Right ventricle myocardium superior (tissue), 1 donor: ENCODE data around the gene IP6K2. TPM values are rescaled to one million over a fixed set of nuclear protein-coding genes. Genes with fewer than 3 reads are reported as not detected.

ENCODE experiments used
- ATAC-seq: fragments of 200-7000 bp; cut with Tn5 transposase; one replicate; pipeline ENCODE4 v1.9.1; 2020; ENCODE audit warnings: mild to moderate bottlenecking; ENCODE audit not compliant: poor library complexity
- DNase-seq: peaks from one replicate; pipeline ENCODE4 v3.0.0-alpha.2; 2020
- intact Hi-C: fragments of 100-400 bp; cut with DNase I; formaldehyde crosslinking; loops from one replicate; pipeline ENCODE4 v1.11.2; 2022
- microRNA-seq: library from miRNA; unstranded; fragments of <30 nt; microRNA quantifications from one replicate; pipeline ENCODE4 v1.2.0, GENCODE V29; 2020
- total RNA-seq: library from RNA; stranded (reverse); fragmentation: NEBNext Ultra II Directional; extraction: Animal tissue kit (Norgen Biotek cat#: 25700); gene quantifications from one replicate; pipeline ENCODE4 v1.2.1, GENCODE V29; 2021
- donor health status: DM: no; HTN: yes; CAD: no; lungs with severe emphysema.

The IP6K2 gene
- total RNA-seq, 1 donor from 2014 or later, result 22.7 TPM

DNA sequence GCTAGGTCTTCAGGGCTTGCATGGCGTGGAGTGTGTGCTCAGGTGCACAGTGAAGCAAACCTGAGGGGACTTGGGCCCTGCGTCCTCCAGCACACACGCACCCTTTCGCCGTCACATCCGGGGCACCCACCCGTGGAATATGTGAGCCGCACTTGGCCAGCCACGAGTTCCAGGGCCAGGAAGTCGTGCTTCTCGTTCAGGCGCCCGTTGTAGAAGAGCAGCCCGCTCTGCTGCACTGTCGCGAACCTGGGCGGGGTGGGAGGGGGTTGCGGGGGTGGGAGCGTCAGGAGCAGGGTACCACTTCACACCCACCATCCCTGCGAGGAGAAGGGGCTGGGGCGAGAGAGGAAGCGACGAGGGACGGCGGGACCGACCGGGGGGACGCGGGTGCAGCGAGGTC lies 61.4 kb downstream of the IP6K2 start:
- DNase-seq (no peak), ATAC-seq (no peak)
- intact Hi-C loops, result no loop called here

DNA sequence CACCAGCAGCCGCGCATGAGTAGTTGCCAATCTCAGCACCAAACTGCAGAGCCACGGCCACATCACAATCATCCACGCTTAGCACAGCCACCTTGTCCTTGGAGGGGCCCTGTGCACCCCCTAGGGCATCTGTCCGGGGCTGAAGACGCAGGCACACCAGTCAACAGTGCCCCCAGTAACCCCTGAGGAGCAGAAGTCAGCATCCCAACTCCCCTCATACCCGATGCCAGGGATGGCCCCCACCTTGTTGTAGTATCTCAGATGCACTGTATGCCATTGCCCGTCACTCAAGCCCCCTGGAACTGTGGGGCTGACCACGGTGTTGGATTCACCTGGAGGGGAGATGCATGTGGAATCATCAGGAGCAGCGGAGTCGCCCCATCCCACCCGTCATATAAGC lies 62.0 kb downstream of the IP6K2 start:
- no peak for DNase-seq
- no peak for ATAC-seq
- intact Hi-C loops, result no loop called here

DNA sequence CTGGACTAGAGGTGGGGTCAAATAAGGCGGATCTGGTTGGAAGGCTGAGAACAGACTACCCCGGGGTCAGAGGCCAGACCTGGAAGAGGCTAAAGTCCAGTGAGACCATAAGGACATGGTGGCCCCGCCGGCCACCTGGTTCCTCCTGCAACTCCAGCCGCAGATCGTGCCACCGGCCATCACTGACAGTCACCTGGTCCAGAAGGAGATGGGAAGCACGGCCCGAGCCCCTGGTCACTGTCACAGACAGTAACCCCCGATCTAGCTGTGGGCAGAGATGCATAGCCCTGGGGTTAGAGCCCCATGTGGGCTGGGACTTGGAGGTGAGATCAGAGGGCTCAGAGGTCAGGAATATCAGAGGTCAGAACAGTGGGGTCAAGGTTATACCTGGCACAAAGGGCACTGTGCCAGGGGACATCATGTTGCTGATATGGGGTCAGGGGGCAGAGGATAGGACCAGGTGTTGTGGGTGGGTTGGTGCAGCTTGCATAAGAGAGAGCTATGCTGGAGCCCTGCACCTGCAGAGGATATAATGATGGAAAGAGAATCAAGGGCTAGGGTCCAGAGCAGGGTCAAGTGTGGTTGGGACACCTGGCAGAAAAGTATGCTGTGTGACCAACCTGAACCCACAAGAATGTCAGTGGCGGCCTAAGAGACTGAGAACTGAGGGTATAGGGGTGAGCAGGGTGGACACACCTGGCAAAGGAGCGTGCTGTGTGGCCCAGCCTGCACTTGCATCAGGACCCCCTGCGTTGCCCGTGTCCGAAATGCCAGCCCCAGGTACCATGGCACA lies 63.9 kb downstream of the IP6K2 start:
- ATAC-seq (no peak), DNase-seq (no peak)
- intact Hi-C loops, result no loop called here

DNA sequence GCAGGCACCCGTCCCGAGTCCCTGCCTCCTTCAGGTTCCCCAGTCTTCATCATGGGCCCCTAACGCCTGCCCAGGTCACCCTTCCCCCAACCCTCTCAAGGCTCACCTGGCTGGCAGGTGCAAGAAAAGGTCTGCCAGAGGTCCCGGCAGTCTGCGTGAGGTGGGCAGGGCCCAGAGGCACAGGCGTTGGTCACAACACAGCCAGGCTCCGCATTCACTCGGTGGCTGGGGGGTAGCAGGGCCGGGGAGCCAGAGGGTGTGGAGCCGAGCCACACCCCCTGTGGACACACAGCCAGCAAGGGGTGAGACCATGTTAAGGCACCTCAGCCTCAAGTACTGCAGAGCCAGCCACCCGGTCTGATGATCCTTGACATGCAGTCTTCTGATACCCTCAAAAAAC lies 65.2 kb downstream of the IP6K2 start:
- DNase-seq, result no peak
- no peak for ATAC-seq
- intact Hi-C loops, result no loop called here

DNA sequence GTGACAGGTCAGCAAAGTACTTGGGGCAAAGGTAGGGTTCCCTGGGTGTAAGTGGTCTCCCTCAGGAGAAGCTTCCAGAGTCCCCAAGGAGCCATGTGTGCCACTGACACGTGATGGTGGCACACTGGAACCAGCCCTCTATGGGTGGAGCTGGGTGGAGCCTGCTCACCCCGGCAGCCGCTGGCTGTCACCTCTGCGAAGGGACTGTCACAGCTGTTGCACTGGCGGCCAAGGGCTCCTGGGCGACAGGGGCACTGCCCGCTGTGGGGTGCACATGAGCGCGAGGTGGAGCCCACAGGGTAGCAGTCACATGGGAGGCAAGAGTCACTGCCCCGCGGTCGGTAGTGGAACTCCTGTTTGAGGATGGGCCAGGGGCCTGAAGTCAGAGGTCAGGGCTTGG lies 66.3 kb downstream of the IP6K2 start:
- intact Hi-C loops, result no loop called here
- DNase-seq (no peak), ATAC-seq (no peak)

DNA sequence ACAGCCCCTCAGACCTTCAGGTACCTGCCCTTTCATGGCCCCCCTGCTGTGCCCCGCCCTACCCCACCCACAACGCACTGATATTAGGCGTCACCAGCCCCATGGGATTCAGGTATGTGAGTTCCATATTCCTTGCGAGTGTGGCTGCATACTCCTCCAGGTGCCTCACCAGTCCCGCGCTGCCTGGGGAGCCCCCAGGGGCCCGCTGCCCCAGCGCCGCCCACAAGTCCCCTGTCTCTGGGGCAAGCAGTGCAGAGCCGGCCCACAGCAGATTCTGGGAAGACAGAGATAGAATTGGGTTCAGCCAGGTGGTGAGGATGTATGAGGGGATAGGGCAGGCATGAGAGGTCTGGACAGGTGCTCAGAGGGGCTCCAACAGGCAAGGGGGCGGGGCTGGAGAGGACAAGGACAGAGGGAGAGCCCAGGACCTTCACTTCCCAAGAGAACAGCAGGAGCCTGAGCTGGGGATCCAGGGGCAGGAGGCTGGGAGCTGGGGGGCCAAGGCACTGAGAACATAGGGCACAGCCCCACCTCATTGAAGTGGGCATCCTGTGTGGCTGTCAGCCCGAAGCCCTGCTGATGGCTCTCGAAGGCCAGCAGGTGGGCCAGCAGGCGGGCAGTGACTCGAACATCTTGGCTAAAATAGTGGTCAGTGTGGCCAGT lies 68.7 kb downstream of the IP6K2 start:
- DNase-seq (no peak), ATAC-seq (no peak)
- intact Hi-C loops, result no loop called here

DNA sequence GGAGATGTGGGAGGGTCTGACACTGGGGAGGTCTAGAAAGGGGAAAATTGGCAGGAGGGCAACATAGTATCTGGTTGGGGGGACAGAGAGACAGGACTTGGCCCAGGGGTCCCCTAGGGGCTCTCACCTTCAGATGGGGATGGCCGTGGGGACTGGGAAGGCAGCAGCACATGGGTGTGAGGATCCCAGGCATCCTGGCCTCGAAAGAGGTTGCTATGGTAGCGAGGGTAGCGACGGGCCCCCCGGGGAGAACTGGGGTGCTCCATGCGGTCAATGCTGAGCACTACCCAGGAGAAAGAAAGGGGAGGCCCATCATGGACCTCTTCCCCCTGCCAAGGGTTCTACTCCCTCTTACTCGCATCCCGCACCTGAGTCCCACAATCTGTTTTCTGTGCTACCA lies 69.3 kb downstream of the IP6K2 start:
- intact Hi-C loops, result no loop called here
- ATAC-seq (no peak), DNase-seq (no peak)

DNA sequence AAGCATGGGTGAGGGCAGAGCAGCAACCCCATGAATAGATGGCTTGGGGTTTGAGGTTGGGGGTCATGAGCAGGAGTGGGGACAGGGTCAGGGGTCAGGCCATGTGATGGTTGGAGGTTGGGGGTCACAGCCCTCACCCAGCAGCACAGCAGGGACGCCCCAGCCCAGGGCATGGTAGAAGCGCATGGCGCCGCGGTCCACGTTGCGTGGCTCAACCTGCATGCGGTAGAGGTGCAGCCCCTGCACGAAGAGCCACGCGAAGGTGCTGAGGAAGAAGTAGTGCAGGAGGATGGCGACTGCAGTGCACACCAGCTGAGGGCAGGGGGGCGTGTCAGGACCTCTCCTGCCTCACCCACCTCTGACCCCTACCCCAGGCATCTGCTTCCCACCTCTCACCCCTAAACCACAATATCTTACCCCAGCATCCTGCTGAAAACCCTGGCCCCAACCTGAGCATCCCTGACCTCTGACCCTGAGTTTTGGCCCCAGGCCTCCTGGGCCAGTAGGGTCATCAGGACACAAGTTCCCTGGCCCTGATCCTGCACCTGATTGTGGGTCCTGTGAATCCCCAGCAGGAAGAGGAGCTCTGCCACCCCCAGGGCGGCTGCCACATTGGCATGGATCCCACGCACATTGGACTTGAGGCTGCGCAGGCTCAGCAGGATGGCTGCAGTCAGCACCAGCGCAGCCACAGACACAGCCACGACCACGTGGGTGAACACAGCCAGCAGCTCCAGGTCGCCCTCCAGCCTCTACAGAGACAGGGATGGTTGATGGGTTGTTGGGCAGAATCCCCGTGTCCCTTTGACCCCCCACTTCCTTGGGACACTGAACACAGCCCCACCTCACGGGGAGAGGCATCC lies 71.9 kb downstream of the IP6K2 start:
- intact Hi-C loops, result no loop called here
- ATAC-seq (no peak), DNase-seq (no peak)

DNA sequence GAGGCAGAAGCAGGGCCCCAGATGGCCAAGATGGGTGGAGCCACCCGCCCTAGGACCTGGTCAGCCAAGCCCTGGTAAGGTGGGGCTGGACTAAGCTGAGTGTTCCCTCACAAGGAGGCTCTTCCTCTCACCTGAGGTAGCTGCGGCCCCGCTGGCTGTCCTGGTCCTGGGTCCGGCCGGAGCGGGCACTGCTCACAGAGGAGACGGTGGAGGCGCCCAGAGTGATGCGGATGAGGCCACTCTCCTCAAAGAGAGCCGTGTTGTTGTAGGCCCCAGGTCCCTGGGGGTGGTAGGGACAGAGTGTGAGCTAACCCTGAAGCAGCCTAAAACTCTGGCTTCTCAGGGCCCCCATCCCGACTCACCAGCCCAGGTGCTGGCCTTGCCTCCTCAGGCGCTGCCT lies 74.4 kb downstream of the IP6K2 start:
- DNase-seq (no peak), ATAC-seq (no peak)
- intact Hi-C loops, result no loop called here

DNA sequence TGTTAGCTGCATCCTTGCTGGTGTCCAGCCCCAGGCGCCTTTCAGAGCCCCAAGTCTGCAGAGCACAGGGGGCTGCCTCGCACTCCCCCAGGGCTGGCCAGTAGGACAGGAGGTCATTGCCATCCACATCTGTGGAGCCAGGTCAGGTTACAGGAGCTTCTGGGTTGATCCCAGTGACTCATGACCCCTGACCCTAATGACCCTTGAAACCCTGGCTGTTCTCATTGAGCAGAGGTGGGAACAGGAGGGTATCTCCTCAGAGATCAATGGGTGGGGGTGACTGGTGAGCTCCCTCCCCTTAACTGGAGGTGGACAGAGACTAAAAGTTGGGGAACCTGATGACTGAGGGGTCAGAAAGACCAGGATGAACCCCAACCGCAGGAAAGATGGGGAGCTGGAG lies 75.6 kb downstream of the IP6K2 start:
- intact Hi-C loops, result no loop called here
- ATAC-seq, result no peak
- DNase-seq, result no peak

DNA sequence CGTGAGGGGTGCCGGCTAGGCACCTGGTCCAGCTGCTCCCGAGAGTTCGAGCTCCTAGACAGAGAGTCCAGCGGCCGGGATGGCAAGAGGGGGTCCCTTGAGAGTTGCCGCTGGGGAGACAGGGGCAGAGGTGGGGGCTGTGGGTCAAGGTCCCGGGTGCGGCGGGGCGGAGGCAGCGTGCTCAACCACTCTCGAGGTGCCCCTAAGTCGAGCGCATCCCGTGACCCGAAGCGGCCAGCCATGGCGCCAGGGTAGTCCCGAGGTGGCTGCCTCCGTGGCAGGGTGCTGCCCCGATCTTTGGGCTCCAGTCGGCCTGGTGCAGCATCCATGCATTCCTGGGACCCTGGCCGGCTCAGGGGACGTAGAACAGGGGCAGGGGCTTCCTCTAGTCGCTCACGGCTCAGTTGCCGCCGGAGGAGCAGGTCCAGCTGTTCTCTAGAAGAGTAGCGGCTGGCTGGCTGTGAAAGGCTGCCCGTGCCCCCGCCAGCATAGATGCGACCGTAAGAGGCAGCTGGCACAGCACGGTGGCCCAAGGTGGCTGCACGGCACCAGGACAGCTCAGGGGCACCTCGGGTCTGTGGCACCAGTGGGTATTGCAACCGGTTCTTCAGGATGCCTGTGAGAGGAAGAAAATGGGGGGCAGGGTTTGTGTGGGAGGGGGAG lies 76.9 kb downstream of the IP6K2 start:
- DNase-seq (no peak), ATAC-seq (no peak)
- intact Hi-C loops, result no loop called here

Small RNA genes lying within 50 kb of the gene (microRNA-seq; reads per million reads assigned to microRNA genes)
- not detected for gene MIR4793

Other genes starting within 250 kb of the IP6K2 start
- gene SHISA5, start 213.0 kb downstream of the IP6K2 start, total RNA-seq, result 47.9 TPM
- 1.1 TPM for gene PFKFB4, start 160.4 kb downstream of the IP6K2 start, total RNA-seq
- gene UCN2, start 153.4 kb downstream of the IP6K2 start, total RNA-seq, result not detected
- gene COL7A1, start 121.9 kb downstream of the IP6K2 start, total RNA-seq, result 16.1 TPM
- 1,265 TPM for gene UQCRC1, start 107.6 kb downstream of the IP6K2 start, total RNA-seq
- not detected for gene TMEM89, start 95.5 kb downstream of the IP6K2 start, total RNA-seq
- 10.8 TPM for gene SLC26A6, start 81.8 kb downstream of the IP6K2 start, total RNA-seq
- gene CELSR3, start 54.3 kb downstream of the IP6K2 start, total RNA-seq, result 0.16 TPM
- 13.3 TPM for gene NCKIPSD, start 31.3 kb downstream of the IP6K2 start, total RNA-seq
- gene PRKAR2A, start 130.7 kb upstream of the IP6K2 start, total RNA-seq, result 50.0 TPM
- gene SLC25A20, start 181.7 kb upstream of the IP6K2 start, total RNA-seq, result 140 TPM
- 164 TPM for gene ARIH2, start 201.6 kb upstream of the IP6K2 start, total RNA-seq